Lung (tissue), 12 donors: Measurements from ENCODE around the gene GRAMD1C. TPM values are rescaled to one million over a fixed set of nuclear protein-coding genes. Genes with fewer than 3 reads are reported as not detected.

ENCODE experiments used
- ATAC-seq: fragments of 200-7000 bp; cut with Tn5 transposase; one replicate; pipeline ENCODE4 v1.9.1; 2020; ENCODE audit warnings: moderate number of reproducible peaks; ENCODE audit not compliant: insufficient read depth, low FRiP score
- DNase-seq, 3 donors: peaks; one replicate each; pipeline ENCODE4 v3.0.0-alpha.2; 2013 to 2017
- H3K27ac ChIP-seq, 2 donors: one replicate each; pipeline ENCODE4 v1.5.1; 2013; ENCODE audit warnings: mild to moderate bottlenecking in 2 of 2, moderate library complexity in 2 of 2, control low read depth in 1 of 2, inconsistent platforms in 1 of 2, low read depth in 1 of 2, low read length in 1 of 2
- H3K27me3 ChIP-seq, 3 donors: one replicate each; pipeline ENCODE4 v1.5.1; 2013; ENCODE audit warnings: low read length in 2 of 3; ENCODE audit not compliant: control insufficient read depth in 3 of 3, insufficient read depth in 3 of 3
- H3K36me3 ChIP-seq, 4 donors: one replicate each; pipeline ENCODE4 v1.5.1; 2013; ENCODE audit warnings: low read length in 4 of 4, mild to moderate bottlenecking in 1 of 4, moderate library complexity in 1 of 4; ENCODE audit not compliant: control insufficient read depth in 4 of 4, insufficient read depth in 4 of 4
- H3K4me1 ChIP-seq, 5 donors: one replicate each; pipeline ENCODE4 v1.5.1; 2013; ENCODE audit warnings: low read length in 5 of 5, mild to moderate bottlenecking in 2 of 5, moderate library complexity in 1 of 5; ENCODE audit not compliant: control insufficient read depth in 5 of 5, insufficient read depth in 5 of 5
- H3K4me3 ChIP-seq: one replicate; pipeline ENCODE4 v1.5.1; 2013; ENCODE audit warnings: mild to moderate bottlenecking, control low read depth, moderate library complexity
- H3K9ac ChIP-seq, 2 donors: one replicate each; pipeline ENCODE4 v1.5.1; 2013; ENCODE audit warnings: low read length in 2 of 2, control low read depth in 1 of 2; ENCODE audit not compliant: insufficient read depth in 1 of 2
- H3K9me3 ChIP-seq, 4 donors: one replicate each; pipeline ENCODE4 v1.5.1; 2013; ENCODE audit warnings: low read length in 3 of 4, mild to moderate bottlenecking in 1 of 4, moderate library complexity in 1 of 4; ENCODE audit not compliant: control insufficient read depth in 4 of 4, insufficient read depth in 3 of 4
- CTCF ChIP-seq: IDR thresholded peaks from 2 replicates; pipeline ENCODE4 v1.5.1; 2012; ENCODE audit warnings: mild to moderate bottlenecking; ENCODE audit errors: control extremely low read depth, extremely low read depth
- WGBS, 2 donors: extraction: QIAGEN DNeasy Blood & Tissue Kit; methylation state at CpG; one replicate each; pipeline ENCODE4 v1.1.7; 2013; 5-methylcytosine and 5-hydroxymethylcytosine counted together
- polyA plus RNA-seq, 2 donors: library from polyadenylated mRNA; stranded (reverse); fragments of 200-250 nt; gene quantifications; one replicate each; pipeline ENCODE4 v1.2.1, GENCODE V29; 2013
- total RNA-seq, 2 donors: library from RNA; depleted of rRNA in 1 of 2; stranded (reverse); fragments of >200 nt in 1 of 2; gene quantifications; one replicate each; pipeline ENCODE4 v1.2.1, GENCODE V29; 2014 to 2021
- donor health status: control.
- donor health status: control.
- donor health status: Bipolar disorder and iron deficiency.
- donor health status: healthy.
- donor health status: DM: yes; HTN: yes; CAD: no.

GRAMD1C gene
- total and polyA plus RNA-seq, 4 donors: 4.4 to 12.9 (median 8.8) TPM

- Histone ChIP-seq H3K36me3 (no peaks in the 10 kb centered on the region), H3K9ac (no peak overlapping the region), H3K27ac (no peak overlapping the region), H3K27me3 (no peaks in the 10 kb centered on the region), H3K4me1 (peaks cover 0 to 2% (median 0%) of the 10 kb centered on the region in 5 donors), H3K9me3 (no peaks in the 10 kb centered on the region), H3K4me3 (no peak overlapping the region)
- ATAC-seq (no peak), DNase-seq (no peak)
- 63 to 67% methylated on average over 3 of the region's 3 CpGs for WGBS, 2 donors
- TF ChIP-seq CTCF: no peak
These were observed 58.3 kb downstream of the GRAMD1C start for GRCh38 chr3:113896930-113897329.

GRCh38 chr3:113897373-113897777 is 58.8 kb downstream of the GRAMD1C start:
- H3K27ac ChIP-seq: no peak overlapping the region

GRCh38 chr3:113898892-113899291 is 60.3 kb downstream of the GRAMD1C start:
- Histone ChIP-seq H3K9ac (no peak overlapping the region), H3K27ac (no peak overlapping the region), H3K4me1 (peaks cover 0 to 2% (median 0%) of the 10 kb centered on the region in 5 donors), H3K9me3 (no peaks in the 10 kb centered on the region), H3K4me3 (no peak overlapping the region), H3K27me3 (no peaks in the 10 kb centered on the region), H3K36me3 (no peaks in the 10 kb centered on the region)
- no peak for TF ChIP-seq CTCF
- ATAC-seq (no peak), DNase-seq (peak in 2 of 3 donors; percentile 10 to 17)
- 41 to 54% methylated on average over 2 of the region's 2 CpGs for WGBS, 2 donors

More at GRCh38 chr3:113897373-113897777, 58.8 kb downstream of the GRAMD1C start:
- Histone ChIP-seq H3K36me3 (no peaks in the 10 kb centered on the region), H3K4me3 (no peak overlapping the region), H3K4me1 (peaks cover 0 to 2% (median 0%) of the 10 kb centered on the region in 5 donors), H3K9ac (no peak overlapping the region), H3K9me3 (no peaks in the 10 kb centered on the region), H3K27me3 (no peaks in the 10 kb centered on the region)
- no peak for TF ChIP-seq CTCF
- ATAC-seq: peak; percentile 88
- WGBS, 2 donors: 48 to 76% methylated on average over 1 of the region's 1 CpG
- peak in 2 of 3 donors; percentile 17 to 43 for DNase-seq

- Histone ChIP-seq H3K27ac (no peak overlapping the region), H3K4me3 (no peak overlapping the region), H3K36me3 (no peaks in the 10 kb centered on the region), H3K27me3 (no peaks in the 10 kb centered on the region), H3K9ac (no peak overlapping the region), H3K9me3 (peaks cover 0 to 3% (median 0%) of the 10 kb centered on the region in 4 donors), H3K4me1 (no peaks in the 10 kb centered on the region)
- TF ChIP-seq CTCF: no peak
- no peak for DNase-seq
- ATAC-seq: no peak
- WGBS, 2 donors: 92 to 94% methylated on average over 4 of the region's 4 CpGs
These were observed 68.1 kb downstream of the GRAMD1C start for GRCh38 chr3:113906568-113907140.
